GM18502 (cell line): ENCODE measurements around the gene REP15.
"Not testable (repeated sequence)": the region's sequence is repeated elsewhere in the genome, so short reads cannot be mapped to it uniquely, and the experiment has no call there.

ENCODE experiments used
- ATAC-seq: cut with Tn5 transposase; IDR thresholded peaks from one replicate; pipeline ENCODE4 v1.9.1; 2021; ENCODE audit warnings: mild to moderate bottlenecking; ENCODE audit not compliant: unreplicated experiment, poor library complexity

The REP15 gene

DNA sequence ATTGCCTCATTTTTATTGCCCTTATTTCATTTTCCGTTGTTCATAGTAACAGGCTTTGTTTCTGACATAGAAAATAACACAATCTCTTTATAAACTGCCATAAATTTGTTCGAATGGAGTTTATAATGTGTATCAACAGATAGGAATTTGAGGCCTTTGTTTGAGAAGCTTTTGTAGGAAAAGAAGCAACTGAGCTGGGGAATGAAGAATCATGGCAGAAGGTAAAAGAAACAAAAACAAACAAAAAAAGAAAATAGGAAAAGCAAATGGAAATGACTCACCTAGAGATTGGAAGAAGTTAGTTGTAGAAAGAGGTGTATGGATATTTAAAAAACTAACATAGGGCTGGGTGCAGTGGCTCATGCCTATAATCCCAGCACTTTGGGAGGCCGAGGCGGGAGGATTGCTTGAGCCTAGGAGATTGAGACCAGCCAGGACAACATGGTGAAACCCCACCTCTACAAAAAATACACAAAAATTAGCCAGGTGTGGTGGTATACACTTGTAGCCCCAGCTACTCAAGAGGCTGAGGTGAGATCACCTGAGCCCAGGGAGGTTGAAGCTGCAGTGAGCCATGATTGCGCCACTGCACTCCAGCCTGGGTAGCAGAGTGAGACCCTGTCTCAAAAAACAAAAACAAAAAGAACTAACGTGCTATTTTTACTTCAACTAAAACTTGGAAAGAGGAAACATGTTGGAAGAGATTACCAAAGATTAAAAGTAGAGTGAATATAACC lies 523 bp upstream of the REP15 start:
- no peak for ATAC-seq

DNA sequence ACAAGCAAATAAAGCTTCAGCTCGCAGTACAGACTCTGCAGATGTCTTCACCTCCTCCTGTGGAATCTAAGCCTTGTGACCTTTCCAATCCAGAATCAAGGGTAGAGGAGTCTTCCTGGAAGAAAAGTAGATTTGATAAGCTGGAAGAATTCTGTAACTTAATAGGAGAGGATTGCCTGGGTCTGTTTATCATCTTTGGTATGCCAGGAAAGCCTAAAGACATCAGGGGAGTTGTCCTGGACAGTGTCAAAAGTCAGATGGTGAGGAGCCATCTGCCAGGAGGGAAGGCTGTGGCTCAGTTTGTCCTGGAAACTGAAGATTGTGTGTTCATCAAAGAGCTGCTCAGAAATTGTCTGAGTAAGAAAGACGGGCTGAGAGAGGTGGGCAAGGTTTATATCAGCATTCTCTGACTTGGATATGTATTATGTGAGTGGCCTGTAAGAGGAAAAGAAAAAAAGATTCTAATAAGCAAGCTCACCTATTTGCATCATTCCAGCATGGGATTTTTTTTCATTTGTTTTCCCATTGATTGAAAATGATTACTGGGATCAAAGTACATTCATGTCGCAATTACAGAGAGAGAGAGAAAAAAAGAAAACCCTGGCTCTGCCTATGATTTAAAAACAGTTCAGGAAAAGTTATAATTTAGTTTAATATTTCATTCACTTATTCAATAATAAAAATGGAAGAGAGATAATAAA lies 767 bp downstream of the REP15 start:
- no peak for ATAC-seq

DNA sequence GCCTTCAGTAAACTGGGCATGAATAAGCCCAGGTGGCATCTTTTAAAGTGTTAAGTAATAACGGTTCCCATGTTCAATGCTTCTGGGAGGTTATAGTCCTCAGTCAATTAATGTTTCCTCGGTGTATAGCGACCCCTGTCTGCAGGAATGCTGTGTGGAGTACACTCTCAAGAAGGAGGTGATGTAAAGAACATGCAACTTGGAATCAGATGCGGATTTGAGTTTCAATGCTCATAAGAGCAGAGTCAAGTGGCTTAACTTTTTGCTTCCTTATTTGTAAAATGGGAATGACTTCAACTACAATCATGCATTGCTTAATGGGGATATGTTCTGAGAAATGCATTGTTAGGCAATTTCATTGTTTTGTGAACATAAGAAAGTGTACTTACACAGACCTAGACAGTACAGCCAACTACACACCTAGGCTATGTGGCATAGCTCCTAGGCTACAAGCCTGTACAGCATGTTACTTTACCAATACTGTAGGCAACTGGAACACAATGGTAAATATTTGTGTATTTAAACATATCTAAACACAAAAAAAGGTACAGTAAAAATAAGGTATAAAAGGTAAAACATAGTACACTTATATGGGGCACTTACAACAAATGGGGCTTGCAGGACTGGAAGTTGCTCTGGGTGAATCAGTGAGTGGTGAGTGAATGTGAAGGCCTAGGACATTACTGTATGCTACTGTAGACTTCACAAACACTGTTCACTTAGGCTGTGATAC lies 7.6 kb downstream of the REP15 start:
- peak; percentile 91 for ATAC-seq

DNA sequence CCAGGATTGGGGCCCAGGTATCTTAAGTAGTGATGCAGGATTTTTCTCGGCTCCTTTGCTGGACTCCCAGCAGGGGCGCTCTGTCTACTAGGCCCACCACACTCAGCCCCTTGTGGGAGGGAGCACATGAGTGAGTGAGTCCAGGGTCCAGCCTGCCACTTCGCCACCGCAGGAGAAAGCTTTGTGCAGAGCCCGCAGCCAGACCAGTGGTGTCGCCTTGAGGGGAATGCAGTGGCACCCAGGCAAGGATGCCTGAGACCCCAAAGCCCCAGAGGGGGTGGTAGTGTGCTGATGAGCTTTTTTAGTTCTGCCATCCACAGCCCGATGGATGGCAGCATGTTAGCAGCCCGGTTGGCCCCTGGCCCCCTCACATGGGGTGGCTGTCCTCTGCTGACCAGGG lies 9.0 kb downstream of the REP15 start:
- no peak for ATAC-seq

DNA sequence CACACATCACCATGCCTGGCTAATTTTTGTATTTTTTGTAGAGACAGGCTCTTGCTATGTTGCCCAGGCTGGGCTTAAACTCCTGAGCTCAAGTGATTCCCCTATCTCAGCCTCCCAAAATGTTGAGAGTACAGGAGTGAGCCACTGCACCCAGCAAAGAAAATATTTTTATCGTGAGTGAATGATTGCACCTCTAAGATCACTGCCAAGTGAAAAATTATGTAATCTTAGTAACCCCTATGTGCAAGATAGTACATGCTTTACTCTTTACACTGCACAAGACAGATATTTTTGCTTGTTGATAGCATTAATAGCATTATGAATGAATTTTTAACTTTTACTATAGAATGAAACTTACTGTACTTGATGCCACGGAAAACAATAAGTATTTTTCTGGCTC lies 11.0 kb downstream of the REP15 start:
- ATAC-seq: no peak

DNA sequence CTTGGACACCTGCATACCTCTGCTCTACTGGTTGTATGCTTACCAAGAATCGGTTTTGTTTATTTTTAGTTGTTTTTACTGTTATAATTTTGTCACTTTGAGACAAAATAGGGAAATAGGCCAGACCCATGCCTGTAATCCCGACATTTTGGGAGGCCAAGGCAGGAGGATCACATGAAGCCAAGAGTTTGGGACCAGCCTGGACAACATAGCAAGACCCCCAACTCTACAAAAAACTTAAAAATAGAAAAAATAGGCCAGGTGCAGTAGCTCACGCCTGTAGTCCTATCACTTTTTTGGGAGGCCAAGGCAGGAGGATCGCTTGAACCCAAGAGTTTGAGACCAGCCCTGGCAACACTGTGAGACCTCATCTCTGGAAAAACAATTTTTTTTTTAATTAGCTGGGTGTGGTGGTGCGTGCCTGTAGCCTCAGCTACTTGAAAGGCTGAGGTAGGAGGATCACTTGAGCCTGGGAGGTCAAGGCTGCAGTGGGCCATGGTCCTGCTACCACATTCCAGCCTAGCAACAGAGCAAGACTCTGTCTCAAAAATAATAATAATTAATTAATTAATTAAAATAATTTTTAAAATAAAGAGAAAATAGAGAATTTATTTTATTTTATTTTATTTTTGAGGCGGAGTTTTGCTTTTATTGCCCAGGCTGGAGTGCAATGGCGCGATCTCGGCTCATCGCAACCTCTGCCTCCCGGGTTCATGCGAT lies 13.1 kb downstream of the REP15 start:
- no peak for ATAC-seq

DNA sequence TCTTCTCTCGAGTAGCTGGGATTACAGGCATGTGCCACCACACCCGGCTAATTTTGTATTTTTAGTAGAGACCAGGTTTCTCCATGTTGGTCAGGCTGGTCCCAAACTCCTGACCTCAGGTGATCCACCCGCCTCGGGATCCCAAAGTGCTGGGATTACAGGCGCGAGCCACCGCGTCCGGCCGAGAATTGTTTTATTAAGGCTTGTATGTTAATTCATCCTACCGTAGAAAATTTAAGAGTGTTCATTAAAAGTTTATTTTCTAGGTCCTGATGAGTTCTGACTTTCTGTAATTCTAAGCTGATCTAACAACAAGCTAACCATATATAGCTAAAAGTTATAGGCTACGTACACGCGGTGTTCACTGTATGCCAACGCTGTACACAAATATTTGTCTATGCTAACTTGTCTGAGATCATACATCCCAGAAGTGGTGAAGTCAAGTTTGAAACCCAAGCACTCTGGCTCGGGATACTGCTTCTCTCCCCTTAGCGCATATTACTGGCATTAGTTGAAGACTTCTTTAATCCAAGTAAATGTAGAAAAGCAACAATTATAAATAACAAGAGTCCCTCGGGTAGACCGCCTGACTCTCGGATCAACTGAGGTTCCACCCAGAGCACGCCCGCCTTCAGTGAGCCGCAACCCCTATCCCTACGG lies 13.8 kb downstream of the REP15 start:
- peak; percentile 52 for ATAC-seq

DNA sequence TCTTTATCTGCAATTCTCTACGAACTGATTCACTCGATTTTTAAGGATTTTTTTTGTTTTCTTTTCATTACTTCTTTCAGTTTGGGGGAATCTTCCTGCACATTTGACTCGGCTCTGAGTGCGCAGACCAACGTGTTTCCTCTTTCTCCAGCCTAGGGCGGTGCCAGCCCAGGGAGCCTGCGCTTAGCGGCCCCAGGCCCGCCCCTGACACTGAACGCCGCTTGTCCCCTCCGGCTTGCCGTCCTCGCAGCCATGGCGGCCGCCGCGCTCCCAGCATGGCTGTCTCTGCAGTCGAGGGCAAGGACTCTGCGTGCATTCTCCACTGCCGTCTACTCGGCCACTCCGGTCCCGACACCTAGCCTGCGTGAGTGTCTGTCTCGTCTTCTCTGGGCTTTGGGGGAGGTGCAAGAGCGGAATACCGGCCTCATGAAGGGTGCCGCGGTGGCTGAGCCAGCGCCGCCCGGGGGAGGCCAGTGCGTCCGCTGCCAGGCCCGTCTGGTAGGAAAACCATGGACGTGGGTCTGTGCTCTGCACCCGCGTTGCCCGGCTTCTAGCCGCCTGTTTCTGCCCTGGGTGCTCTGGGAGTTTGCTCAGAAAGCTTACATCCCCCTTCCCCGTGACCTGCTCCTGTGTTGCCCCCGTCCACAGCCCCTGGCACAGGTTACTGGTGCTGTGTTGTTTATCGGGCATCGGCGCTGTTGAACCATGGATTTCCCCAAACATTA lies 14.5 kb downstream of the REP15 start, which contains the start of gene MRPS35:
MRPS35 (plus strand) TSS at position 241 of the 725 bp plus-strand sequence; CDS start at position 253, 12 bp downstream.
- ATAC-seq: peak; percentile 97

DNA sequence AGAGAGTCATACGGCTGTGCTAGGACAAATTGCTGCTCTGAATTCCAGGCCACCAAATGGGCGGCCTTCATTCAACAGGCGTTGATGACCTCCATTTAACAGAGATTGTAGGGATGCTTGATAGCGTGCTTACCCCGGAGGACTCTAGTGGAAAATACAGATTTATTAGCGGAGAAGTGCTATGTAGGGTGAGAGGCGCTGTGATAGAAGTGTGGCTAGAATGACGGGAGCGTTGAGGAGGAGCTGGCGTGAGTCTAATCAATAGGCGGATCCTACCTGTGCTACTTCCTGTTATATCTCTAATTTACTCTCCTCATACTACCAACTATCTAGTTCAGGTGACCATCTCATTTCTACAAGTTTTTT lies 15.1 kb downstream of the REP15 start:
- peak; percentile 26 for ATAC-seq

DNA sequence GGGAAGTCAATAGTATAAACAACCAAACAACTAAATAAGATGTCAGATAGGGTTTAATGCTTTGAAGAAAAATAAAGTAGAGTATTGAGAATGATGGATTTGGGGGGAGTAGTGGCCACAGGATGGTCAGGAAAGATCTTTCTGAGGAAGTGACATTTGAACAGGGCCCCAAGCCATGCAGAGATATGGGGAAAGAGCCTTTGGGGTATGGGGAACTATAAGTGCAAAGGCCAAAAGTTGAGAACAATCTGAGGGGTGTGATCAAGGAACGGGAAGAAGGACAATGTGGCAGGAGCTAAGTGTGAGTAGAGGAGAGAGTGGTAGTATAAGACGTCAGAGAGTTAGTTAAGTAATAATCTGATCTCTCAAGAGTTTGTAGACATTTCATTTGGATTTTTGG lies 15.7 kb downstream of the REP15 start:
- ATAC-seq: no peak

DNA sequence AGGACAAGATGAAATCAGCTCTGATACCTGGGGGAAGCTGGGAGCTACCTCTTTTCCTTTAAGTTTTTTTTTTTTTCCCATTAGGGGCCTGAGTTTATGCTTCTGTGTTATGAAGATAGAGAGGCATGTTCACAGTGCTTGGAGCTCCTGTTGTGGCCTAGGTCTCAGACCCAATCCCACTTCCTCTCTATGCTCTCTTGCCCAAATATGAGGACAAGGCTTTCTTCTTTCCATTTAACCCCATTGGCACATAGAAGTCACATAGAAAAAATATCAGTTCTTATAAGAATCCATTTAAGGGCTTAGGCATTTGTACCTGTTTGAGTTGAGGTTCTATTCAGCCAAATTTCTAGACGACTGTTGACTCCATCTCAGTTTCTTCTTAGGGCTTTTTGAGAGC lies 27.0 kb downstream of the REP15 start:
- ATAC-seq: no peak

DNA sequence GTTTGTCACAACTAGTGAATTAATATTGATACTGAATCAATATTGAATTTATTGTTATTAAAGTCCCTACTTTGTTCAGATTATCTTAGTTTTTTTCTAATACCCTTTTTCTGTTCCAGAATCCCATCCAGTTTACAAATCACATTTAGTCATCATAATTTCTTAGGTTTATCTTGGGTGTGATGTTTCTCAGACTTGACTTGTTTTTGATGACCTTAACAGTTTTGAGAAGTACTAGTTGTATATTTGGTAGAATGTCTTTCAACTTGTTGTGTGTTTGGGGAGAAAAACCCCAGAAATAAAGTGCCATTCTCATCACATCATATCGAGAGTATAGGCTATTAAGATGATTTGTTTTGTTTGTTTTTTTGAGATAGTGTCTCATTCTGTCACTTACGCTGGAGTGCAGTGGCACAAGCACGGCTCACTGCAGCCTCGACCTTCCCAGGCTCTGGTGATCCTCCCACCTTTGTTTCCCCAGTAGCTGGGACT lies 33.9 kb downstream of the REP15 start:
- no peak for ATAC-seq

DNA sequence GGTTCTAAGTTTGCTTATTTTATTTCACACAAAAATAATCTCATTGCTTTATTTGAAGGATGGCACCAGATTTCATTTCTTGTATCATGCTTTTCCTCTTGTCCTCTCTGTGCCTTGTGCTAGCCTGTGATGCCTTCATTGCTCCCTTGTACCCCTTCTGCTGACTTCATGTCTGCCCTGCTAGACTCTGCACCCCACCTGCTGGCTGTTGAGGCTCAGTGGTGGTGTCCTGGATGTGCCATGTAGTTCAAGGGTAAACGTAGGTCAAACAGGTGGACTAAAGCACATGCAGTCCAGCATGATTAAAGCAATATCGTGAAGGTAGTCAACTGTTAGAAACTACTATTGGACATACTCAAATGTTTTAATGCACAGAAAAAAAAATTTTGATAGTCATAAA lies 36.0 kb downstream of the REP15 start:
- peak; percentile 52 for ATAC-seq

DNA sequence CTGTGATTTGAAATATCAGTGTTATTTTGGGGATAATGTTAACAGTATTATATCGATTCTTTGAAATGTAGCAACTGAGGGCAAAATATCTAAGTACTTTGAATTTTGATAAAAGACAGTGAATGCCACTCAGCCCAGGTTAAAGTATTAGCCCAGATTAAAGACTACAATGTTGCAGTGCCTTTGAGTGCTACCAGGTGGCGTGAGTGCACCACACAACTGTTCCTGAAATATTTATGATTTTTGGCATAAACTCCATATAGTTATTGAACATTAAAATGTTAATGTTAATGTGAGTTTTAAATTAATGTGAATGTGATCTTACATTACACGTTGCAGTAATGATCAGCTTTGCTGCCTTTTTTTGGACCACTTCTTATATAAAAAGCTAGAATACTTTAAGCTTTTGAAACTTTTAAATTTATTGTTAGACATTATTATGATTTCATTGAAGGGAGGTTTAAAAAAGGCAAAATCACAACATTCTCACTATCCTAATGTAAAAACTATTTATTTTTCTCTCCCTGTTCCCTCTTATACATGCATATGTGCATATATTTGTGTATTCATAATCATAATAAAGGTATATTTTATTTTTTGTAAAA lies 36.9 kb downstream of the REP15 start:
- peak; percentile 79 for ATAC-seq

DNA sequence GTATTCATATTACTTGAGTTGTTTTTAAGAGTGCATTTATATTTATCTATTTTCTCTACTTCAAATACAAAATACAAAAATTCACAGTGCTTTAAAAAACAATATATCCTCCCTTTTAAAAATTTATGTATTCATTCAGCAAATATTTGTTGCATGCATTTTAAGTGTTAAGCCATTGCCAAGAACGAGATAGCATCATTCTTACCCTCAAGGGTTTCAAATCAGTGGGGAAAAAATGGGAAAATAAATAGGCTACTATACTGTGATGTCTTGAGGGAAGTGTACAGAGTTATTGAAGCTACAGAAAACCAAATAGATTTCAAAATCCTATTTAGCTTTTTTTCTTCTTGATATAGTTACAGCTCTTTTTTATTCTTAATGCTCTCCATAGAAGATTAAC lies 37.5 kb downstream of the REP15 start:
- no peak for ATAC-seq

DNA sequence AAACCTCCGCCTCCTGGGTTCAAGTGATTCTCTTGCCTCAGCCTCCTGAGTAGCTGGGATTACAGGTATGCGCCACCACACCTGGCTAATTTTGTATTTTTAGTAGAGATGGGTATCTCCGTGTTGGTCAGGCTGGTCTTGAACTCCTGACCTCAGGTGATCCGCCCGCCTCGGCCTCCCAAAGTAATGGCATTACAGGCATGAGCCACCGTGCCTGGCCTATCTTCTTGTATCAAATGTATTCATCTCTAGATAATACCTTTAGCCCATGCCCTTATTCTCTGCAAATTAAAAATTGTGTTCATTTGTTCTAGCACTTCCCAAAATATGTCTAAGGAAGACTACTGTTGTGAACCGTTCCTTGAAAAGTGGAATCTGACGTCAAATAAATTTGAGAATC lies 38.1 kb downstream of the REP15 start:
- ATAC-seq: not testable (repeated sequence)

DNA sequence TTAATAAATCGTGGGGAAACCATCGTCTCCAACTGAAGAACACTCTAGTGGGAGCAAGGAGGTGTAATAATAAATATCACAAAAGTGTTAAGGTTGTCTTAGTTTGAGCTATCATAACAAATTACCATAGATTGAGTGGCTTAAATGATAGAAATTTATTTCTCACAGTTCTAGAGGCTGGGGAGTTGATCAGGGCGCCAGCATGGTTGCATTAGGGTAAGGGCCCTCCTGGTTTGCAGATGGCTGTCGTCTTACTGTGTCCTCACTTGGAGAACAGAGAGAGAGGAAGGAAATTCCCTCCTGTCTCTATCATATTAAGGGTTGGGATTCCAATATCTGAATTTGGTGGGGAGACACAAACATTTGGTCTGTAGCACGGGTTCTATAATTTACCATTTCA lies 47.4 kb downstream of the REP15 start:
- no peak for ATAC-seq

DNA sequence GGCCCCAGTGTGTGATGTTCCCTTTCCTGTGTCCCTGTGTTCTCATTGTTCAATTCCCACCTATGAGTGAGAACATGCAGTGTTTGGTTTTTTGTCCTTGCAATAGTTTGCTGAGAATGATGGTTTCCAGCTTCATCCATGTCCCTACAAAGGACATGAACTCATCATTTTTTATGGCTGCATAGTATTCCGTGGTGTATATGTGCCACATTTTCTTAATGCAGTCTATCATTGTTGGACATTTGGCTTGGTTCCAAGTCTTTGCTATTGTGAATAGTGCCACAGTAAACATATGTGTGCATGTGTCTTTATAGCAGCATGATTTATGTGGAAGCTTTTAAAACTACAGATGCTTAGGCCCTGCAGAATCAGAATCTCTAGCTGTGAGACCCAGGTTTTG lies 49.5 kb downstream of the REP15 start:
- ATAC-seq: not testable (repeated sequence)
